GM23338 (cell line): ENCODE results near the gene CHRDL1. TPM values are rescaled to one million over a fixed set of nuclear protein-coding genes. Genes with fewer than 3 reads are reported as not detected.

Source experiments
- ATAC-seq: fragments of 200-7000 bp; cut with Tn5 transposase; 3 replicates; pipeline ENCODE4 v1.9.1; 2020
- DNase-seq: peaks from one replicate; pipeline ENCODE4 v3.0.0-alpha.2; 2015; ENCODE audit warnings: low spot score
- H2AFZ ChIP-seq: fragments of 200-600 bp; sonication (generic); 2 replicates; pipeline ENCODE4 v1.8.0; 2016; ENCODE audit warnings: antibody characterized with exemption, mild to moderate bottlenecking, moderate library complexity
- H3F3A ChIP-seq: fragments of 200-600 bp; sonication (generic); replicated peaks from 2 replicates; pipeline ENCODE4 v1.8.0; 2017; ENCODE audit warnings: antibody characterized with exemption, mixed run types, low read depth
- H3K27ac ChIP-seq: fragments of 200-600 bp; sonication (generic); 2 replicates; pipeline ENCODE4 v1.6.1; 2016; ENCODE audit warnings: low read depth
- H3K27me3 ChIP-seq: fragments of 200-600 bp; sonication (generic); 2 replicates; pipeline ENCODE4 v1.8.0; 2016; ENCODE audit warnings: mild to moderate bottlenecking, mixed run types, moderate library complexity; ENCODE audit not compliant: insufficient read depth
- H3K36me3 ChIP-seq: fragments of 200-600 bp; sonication (generic); 2 replicates; pipeline ENCODE4 v1.8.0; 2016; ENCODE audit warnings: mild to moderate bottlenecking; ENCODE audit not compliant: insufficient read depth
- H3K4me1 ChIP-seq: fragments of 200-600 bp; sonication (generic); 2 replicates; pipeline ENCODE4 v1.8.0; 2016; ENCODE audit warnings: mild to moderate bottlenecking, moderate library complexity; ENCODE audit not compliant: insufficient read depth
- H3K4me2 ChIP-seq: fragments of 200-600 bp; sonication (generic); 2 replicates; pipeline ENCODE4 v1.7.1; 2017; ENCODE audit warnings: mixed run types
- H3K4me3 ChIP-seq: fragments of 200-600 bp; sonication (generic); 2 replicates; pipeline ENCODE4 v1.6.1; 2016; ENCODE audit warnings: mixed run types
- H3K79me2 ChIP-seq: fragments of 200-600 bp; sonication (generic); replicated peaks from 2 replicates; pipeline ENCODE4 v1.8.0; 2017; ENCODE audit warnings: mild to moderate bottlenecking; ENCODE audit not compliant: insufficient read depth
- H3K9me2 ChIP-seq: fragments of 200-600 bp; sonication (generic); 2 replicates; pipeline ENCODE4 v1.8.0; 2017; ENCODE audit not compliant: insufficient read depth
- H4K20me1 ChIP-seq: fragments of 200-600 bp; sonication (generic); replicated peaks from 2 replicates; pipeline ENCODE4 v1.8.0; 2017; ENCODE audit warnings: mild to moderate bottlenecking; ENCODE audit not compliant: insufficient read depth
- H3K27ac Mint-ChIP-seq: 2 replicates; pipeline ENCODE4 v1.8.0; 2020; ENCODE audit warnings: inconsistent platforms, mild to moderate bottlenecking, moderate library complexity, mixed read lengths
- H3K27me3 Mint-ChIP-seq: 3 replicates; pipeline ENCODE4 v1.8.0; 2022; ENCODE audit warnings: low read depth, mild to moderate bottlenecking, moderate library complexity, mixed read lengths, inconsistent platforms; ENCODE audit not compliant: insufficient read depth, poor library complexity
- H3K36me3 Mint-ChIP-seq: 3 replicates; pipeline ENCODE4 v1.8.0; 2021; ENCODE audit warnings: low read depth, mild to moderate bottlenecking, inconsistent platforms, moderate library complexity, mixed read lengths
- H3K4me1 Mint-ChIP-seq: 3 replicates; pipeline ENCODE4 v1.8.0; 2020; ENCODE audit warnings: mild to moderate bottlenecking, inconsistent platforms, mixed read lengths
- H3K4me3 Mint-ChIP-seq: 3 replicates; pipeline ENCODE4 v1.8.0; 2021; ENCODE audit warnings: moderate library complexity, mild to moderate bottlenecking, inconsistent platforms, mixed read lengths
- H3K9me3 Mint-ChIP-seq: 3 replicates; pipeline ENCODE4 v1.8.0; 2020; ENCODE audit warnings: moderate library complexity, mild to moderate bottlenecking, inconsistent platforms, mixed read lengths
- CREB1 ChIP-seq: fragments of 250-450 bp; sonication (Bioruptor Pico); IDR thresholded peaks from 2 replicates; pipeline ENCODE4 v1.5.0; 2020; ENCODE audit warnings: low read depth, mild to moderate bottlenecking, moderate library complexity
- CTCF ChIP-seq, 2 experiments: fragments of 200-600 bp in 1 of 2; sonication (generic) in 1 of 2; conservative IDR thresholded peaks; 2 replicates each; pipeline versions ENCODE4 v1.5.1 to v1.6.1; 2016 to 2017; ENCODE audit warnings: antibody characterized with exemption in 2 of 2, low read depth in 2 of 2, mild to moderate bottlenecking in 2 of 2, moderate library complexity in 1 of 2
- STAT1 ChIP-seq: IDR thresholded peaks from one replicate; pipeline ENCODE4 v1.6.1; 2016; ENCODE audit warnings: antibody characterized with exemption; ENCODE audit not compliant: unreplicated experiment
- polyA plus RNA-seq: library from polyadenylated mRNA; unstranded; fragments of >200 nt; fragmentation: Nextera tagmentation; extraction: Ambion mirVana; gene quantifications from 2 replicates; pipeline ENCODE4 v1.2.1, GENCODE V29; 2016
- total RNA-seq: library from RNA; depleted of rRNA; stranded (reverse); fragments of >200 nt; shearing (Covaris generic); gene quantifications from 2 replicates; pipeline ENCODE4 v1.2.3, GENCODE V29; 2014
- TF ChIP-seq, protein P1 (sequence below): fragments of 250-450 bp; sonication (Bioruptor Pico); IDR thresholded peaks from 2 replicates; pipeline ENCODE4 v1.5.0; 2020; ENCODE audit warnings: mild to moderate bottlenecking, moderate library complexity

The CHRDL1 gene
- total and polyA plus RNA-seq, 2 experiments from 2014 or later = 3.6 to 9.8 TPM

GRCh38 chrX:110667706-110668105, 127.9 kb downstream of the CHRDL1 start:
- no peaks in the 10 kb centered on the region for H3K79me2 ChIP-seq
- TF ChIP-seq, protein P1, sequence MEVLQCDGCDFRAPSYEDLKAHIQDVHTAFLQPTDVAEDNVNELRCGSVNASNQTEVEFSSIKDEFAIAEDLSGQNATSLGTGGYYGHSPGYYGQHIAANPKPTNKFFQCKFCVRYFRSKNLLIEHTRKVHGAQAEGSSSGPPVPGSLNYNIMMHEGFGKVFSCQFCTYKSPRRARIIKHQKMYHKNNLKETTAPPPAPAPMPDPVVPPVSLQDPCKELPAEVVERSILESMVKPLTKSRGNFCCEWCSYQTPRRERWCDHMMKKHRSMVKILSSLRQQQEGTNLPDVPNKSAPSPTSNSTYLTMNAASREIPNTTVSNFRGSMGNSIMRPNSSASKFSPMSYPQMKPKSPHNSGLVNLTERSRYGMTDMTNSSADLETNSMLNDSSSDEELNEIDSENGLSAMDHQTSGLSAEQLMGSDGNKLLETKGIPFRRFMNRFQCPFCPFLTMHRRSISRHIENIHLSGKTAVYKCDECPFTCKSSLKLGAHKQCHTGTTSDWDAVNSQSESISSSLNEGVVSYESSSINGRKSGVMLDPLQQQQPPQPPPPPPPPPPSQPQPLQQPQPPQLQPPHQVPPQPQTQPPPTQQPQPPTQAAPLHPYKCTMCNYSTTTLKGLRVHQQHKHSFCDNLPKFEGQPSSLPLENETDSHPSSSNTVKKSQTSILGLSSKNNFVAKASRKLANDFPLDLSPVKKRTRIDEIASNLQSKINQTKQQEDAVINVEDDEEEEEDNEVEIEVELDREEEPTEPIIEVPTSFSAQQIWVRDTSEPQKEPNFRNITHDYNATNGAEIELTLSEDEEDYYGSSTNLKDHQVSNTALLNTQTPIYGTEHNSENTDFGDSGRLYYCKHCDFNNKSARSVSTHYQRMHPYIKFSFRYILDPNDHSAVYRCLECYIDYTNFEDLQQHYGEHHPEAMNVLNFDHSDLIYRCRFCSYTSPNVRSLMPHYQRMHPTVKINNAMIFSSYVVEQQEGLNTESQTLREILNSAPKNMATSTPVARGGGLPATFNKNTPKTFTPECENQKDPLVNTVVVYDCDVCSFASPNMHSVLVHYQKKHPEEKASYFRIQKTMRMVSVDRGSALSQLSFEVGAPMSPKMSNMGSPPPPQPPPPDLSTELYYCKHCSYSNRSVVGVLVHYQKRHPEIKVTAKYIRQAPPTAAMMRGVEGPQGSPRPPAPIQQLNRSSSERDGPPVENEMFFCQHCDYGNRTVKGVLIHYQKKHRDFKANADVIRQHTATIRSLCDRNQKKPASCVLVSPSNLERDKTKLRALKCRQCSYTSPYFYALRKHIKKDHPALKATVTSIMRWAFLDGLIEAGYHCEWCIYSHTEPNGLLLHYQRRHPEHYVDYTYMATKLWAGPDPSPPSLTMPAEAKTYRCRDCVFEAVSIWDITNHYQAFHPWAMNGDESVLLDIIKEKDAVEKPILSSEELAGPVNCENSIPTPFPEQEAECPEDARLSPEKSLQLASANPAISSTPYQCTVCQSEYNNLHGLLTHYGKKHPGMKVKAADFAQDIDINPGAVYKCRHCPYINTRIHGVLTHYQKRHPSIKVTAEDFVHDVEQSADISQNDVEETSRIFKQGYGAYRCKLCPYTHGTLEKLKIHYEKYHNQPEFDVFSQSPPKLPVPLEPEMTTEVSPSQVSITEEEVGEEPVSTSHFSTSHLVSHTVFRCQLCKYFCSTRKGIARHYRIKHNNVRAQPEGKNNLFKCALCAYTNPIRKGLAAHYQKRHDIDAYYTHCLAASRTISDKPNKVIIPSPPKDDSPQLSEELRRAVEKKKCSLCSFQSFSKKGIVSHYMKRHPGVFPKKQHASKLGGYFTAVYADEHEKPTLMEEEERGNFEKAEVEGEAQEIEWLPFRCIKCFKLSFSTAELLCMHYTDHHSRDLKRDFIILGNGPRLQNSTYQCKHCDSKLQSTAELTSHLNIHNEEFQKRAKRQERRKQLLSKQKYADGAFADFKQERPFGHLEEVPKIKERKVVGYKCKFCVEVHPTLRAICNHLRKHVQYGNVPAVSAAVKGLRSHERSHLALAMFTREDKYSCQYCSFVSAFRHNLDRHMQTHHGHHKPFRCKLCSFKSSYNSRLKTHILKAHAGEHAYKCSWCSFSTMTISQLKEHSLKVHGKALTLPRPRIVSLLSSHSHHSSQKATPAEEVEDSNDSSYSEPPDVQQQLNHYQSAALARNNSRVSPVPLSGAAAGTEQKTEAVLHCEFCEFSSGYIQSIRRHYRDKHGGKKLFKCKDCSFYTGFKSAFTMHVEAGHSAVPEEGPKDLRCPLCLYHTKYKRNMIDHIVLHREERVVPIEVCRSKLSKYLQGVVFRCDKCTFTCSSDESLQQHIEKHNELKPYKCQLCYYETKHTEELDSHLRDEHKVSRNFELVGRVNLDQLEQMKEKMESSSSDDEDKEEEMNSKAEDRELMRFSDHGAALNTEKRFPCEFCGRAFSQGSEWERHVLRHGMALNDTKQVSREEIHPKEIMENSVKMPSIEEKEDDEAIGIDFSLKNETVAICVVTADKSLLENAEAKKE (CRISPR knock-in tag) = 0 out of 2 replicates have a peak, but pooled peaks have one; percentile 27
- TF ChIP-seq CREB1 = no peak
- no peaks in the 10 kb centered on the region for H3K9me2 ChIP-seq
- H3K27me3 Mint-ChIP-seq = peaks cover 3% of the 10 kb centered on the region
- peaks cover 4% of the 10 kb centered on the region; the same call in 1 of the 3 replicates for H3K36me3 Mint-ChIP-seq
- H3K4me3 Mint-ChIP-seq = 0 out of 3 replicates have a peak overlapping the region, but pooled peaks have one; percentile 38
- H4K20me1 ChIP-seq = no peaks in the 10 kb centered on the region
- no peaks in the 10 kb centered on the region for H3K27me3 ChIP-seq
- peaks cover 11% of the 10 kb centered on the region; the same call in 1 of the 2 replicates for H3K4me1 ChIP-seq
- no peaks in the 10 kb centered on the region for H3F3A ChIP-seq
- DNase-seq (peak; percentile 88), ATAC-seq (peak; percentile 96)
- H2AFZ ChIP-seq = no peak overlapping the region
- no peaks in the 10 kb centered on the region for H3K36me3 ChIP-seq
- H3K27ac Mint-ChIP-seq = peak overlapping the region; percentile 95
- H3K9me3 Mint-ChIP-seq = no peaks in the 10 kb centered on the region; the same call in 2 of the 3 replicates
- H3K4me3 ChIP-seq = no peak overlapping the region
- peaks cover 14% of the 10 kb centered on the region for H3K4me1 Mint-ChIP-seq
- H3K4me2 ChIP-seq = peak overlapping the region; percentile 41
- H3K27ac ChIP-seq = peak overlapping the region; percentile 78; the same call in 1 of the 2 replicates

DNA sequence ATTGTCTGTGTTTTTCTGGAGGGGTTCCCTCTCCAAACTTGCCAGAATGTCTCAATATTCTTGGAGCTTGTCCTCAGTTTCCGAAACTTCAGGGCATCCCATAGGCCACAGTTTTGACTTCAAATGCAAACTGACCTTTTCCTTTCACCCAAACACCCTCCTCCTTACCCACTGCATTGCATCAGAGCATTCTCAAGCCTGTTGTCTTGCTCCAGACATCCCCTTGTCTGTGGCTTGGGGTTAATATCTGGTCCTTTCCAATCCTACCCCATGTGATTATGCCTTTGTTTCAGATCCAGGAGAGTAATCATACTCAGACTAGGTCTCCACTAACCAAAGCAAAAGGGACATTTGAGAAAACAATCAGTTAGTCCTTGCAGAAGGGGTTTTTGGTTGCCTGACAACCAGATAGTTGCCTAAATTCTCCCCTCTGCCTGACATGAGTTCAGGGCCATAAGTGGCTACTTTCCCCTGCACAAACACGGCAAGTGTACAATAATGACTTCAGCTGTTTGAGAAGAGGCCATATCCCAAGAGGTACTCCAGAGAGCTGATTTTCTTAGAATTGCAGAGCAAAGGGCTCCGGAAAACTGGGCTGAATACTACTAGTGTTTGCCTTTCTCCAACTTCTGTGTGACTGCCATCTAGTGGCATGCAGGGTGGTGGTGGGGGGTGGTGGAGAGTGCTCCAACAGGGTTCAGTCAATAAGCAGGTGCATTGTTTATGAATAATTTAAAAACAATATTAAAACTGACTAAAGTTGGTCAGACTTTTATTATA, 130.2 kb downstream of the CHRDL1 start:
- H2AFZ ChIP-seq = peak overlapping the region; percentile 90; the same call in 1 of the 2 replicates
- H3K27ac ChIP-seq = no peak overlapping the region
- Mint-ChIP-seq H3K9me3 (no peaks in the 10 kb centered on the region; the same call in 2 of the 3 replicates), H3K4me3 (no peak overlapping the region), H3K27me3 (peaks cover 3% of the 10 kb centered on the region), H3K4me1 (peaks cover 14% of the 10 kb centered on the region), H3K36me3 (no peaks in the 10 kb centered on the region), H3K27ac (no peak overlapping the region)
- DNase-seq (peak; percentile 69), ATAC-seq (peak; percentile 92)
- no peaks in the 10 kb centered on the region for H3F3A ChIP-seq
- H3K79me2 ChIP-seq = no peaks in the 10 kb centered on the region
- H3K4me1 ChIP-seq = peaks cover 11% of the 10 kb centered on the region; the same call in 1 of the 2 replicates
- no peak overlapping the region for H3K4me3 ChIP-seq
- H4K20me1 ChIP-seq = no peaks in the 10 kb centered on the region
- TF ChIP-seq CTCF (conservative IDR thresholded peaks at IDR 0.05; ENCODE audit: low read depth in 2 of 2) (peak; percentile 59 to 71), STAT1 (no peak)
- H3K4me2 ChIP-seq = no peak overlapping the region
- H3K27me3 ChIP-seq = no peaks in the 10 kb centered on the region
- no peaks in the 10 kb centered on the region for H3K36me3 ChIP-seq
- no peaks in the 10 kb centered on the region for H3K9me2 ChIP-seq
